Measurements from ENCODE around the gene KCNQ1.

KCNQ1 gene

GRCh38 chr11:2587976-2588748 is 143.4 kb downstream of the KCNQ1 start:
- no peak overlapping the region for H3K4me3 ChIP-seq (ENCODE audit: low read depth, low read length)
- TF ChIP-seq, protein P1, sequence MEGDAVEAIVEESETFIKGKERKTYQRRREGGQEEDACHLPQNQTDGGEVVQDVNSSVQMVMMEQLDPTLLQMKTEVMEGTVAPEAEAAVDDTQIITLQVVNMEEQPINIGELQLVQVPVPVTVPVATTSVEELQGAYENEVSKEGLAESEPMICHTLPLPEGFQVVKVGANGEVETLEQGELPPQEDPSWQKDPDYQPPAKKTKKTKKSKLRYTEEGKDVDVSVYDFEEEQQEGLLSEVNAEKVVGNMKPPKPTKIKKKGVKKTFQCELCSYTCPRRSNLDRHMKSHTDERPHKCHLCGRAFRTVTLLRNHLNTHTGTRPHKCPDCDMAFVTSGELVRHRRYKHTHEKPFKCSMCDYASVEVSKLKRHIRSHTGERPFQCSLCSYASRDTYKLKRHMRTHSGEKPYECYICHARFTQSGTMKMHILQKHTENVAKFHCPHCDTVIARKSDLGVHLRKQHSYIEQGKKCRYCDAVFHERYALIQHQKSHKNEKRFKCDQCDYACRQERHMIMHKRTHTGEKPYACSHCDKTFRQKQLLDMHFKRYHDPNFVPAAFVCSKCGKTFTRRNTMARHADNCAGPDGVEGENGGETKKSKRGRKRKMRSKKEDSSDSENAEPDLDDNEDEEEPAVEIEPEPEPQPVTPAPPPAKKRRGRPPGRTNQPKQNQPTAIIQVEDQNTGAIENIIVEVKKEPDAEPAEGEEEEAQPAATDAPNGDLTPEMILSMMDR (IDR thresholded peaks at IDR 0.05; ENCODE audit: borderline replicate concordance, insufficient read depth, low read depth, low read length): no peak

DNA sequence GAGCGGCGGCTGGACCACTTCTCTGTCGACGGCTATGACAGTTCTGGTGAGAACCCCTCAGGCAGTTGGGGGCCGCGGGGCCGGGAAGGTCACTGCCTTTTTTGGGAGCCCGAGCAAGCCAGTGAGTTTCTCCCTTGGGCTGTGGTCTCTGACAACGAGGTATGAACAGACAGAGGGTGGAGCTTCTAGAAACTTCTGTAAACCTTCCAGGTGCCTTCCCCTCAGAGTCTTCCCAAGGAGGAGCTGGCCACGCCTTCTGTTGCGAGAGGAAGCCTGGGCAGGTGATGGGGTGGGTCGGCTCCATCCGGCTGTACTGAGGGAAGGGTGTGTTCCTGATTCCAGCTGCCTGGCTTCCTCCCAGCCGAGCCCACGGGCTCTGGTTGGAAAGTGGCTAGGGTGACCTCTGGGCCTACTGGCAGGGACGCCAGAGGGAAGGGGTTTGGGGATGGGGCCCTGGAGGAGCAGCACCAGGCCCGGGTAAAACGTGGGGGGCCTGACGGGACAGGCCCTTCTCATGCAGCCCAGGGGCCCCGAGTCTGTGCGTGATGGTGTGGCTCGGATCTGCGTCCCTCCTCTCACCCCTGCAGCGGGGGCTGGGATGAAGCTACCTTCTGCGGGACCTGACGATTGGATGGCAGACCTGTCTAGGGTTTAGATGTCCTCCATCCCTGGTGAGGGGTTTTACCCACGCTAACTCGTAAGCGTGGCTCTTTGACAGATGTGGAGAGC is 144.2 kb downstream of the KCNQ1 start:
- TF ChIP-seq, protein P1 (IDR thresholded peaks at IDR 0.05; ENCODE audit: borderline replicate concordance, insufficient read depth, low read depth, low read length): no peak
- no peak overlapping the region for H3K4me3 ChIP-seq (ENCODE audit: low read depth, low read length)

DNA sequence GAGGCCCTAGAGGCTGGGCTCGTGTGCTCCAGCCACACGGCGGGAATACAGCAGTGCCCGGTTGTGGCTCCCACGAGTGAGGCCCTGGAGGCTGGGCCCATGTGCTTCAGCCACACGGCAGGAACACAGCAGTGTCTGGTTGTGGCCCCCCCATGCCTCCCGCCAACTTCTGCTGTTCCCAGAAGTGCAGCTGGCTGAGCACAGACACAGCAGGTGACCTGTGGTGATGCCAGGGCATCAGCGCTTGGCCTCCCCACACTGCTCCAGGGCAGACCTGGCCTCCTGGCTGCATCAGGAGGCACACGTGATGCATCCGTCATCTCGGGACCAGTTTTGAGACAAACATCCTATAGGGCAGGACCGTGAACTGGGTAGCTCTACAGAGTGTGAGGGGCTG is 144.7 kb downstream of the KCNQ1 start:
- no peak overlapping the region for H3K4me3 ChIP-seq (ENCODE audit: low read depth, low read length)
- TF ChIP-seq, protein P1 (IDR thresholded peaks at IDR 0.05; ENCODE audit: borderline replicate concordance, insufficient read depth, low read depth, low read length): no peak

GRCh38 chr11:2590131-2590964 is 145.5 kb downstream of the KCNQ1 start:
- no peak overlapping the region for H3K4me3 ChIP-seq (ENCODE audit: low read depth, low read length)
- TF ChIP-seq, protein P1 (IDR thresholded peaks at IDR 0.05; ENCODE audit: borderline replicate concordance, insufficient read depth, low read depth, low read length): no peak

GRCh38 chr11:2590965-2591754 is 146.4 kb downstream of the KCNQ1 start:
- H3K4me3 ChIP-seq (ENCODE audit: low read depth, low read length): no peak overlapping the region
- TF ChIP-seq, protein P1 (IDR thresholded peaks at IDR 0.05; ENCODE audit: borderline replicate concordance, insufficient read depth, low read depth, low read length): no peak

GRCh38 chr11:2591805-2592204 is 147.0 kb downstream of the KCNQ1 start:
- no peak overlapping the region for H3K4me3 ChIP-seq (ENCODE audit: low read depth, low read length)

More at GRCh38 chr11:2591805-2592204, 147.0 kb downstream of the KCNQ1 start:
- TF ChIP-seq, protein P1 (IDR thresholded peaks at IDR 0.05; ENCODE audit: borderline replicate concordance, insufficient read depth, low read depth, low read length): no peak

Measured in GM12875 (cell line).